GM23338 (cell line): ENCODE measurements around the gene SNRPA1. TPM values are rescaled to one million over a fixed set of nuclear protein-coding genes. Genes with fewer than 3 reads are reported as not detected.

Experiments used
- ATAC-seq: fragments of 200-7000 bp; cut with Tn5 transposase; 3 replicates; pipeline ENCODE4 v1.9.1; 2020
- DNase-seq: peaks from one replicate; pipeline ENCODE4 v3.0.0-alpha.2; 2015; ENCODE audit warnings: low spot score
- H2AFZ ChIP-seq: fragments of 200-600 bp; sonication (generic); 2 replicates; pipeline ENCODE4 v1.8.0; 2016; ENCODE audit warnings: antibody characterized with exemption, mild to moderate bottlenecking, moderate library complexity
- H3F3A ChIP-seq: fragments of 200-600 bp; sonication (generic); replicated peaks from 2 replicates; pipeline ENCODE4 v1.8.0; 2017; ENCODE audit warnings: antibody characterized with exemption, mixed run types, low read depth
- H3K27ac ChIP-seq: fragments of 200-600 bp; sonication (generic); 2 replicates; pipeline ENCODE4 v1.6.1; 2016; ENCODE audit warnings: low read depth
- H3K27me3 ChIP-seq: fragments of 200-600 bp; sonication (generic); 2 replicates; pipeline ENCODE4 v1.8.0; 2016; ENCODE audit warnings: mild to moderate bottlenecking, mixed run types, moderate library complexity; ENCODE audit not compliant: insufficient read depth
- H3K36me3 ChIP-seq: fragments of 200-600 bp; sonication (generic); 2 replicates; pipeline ENCODE4 v1.8.0; 2016; ENCODE audit warnings: mild to moderate bottlenecking; ENCODE audit not compliant: insufficient read depth
- H3K4me1 ChIP-seq: fragments of 200-600 bp; sonication (generic); 2 replicates; pipeline ENCODE4 v1.8.0; 2016; ENCODE audit warnings: mild to moderate bottlenecking, moderate library complexity; ENCODE audit not compliant: insufficient read depth
- H3K4me2 ChIP-seq: fragments of 200-600 bp; sonication (generic); 2 replicates; pipeline ENCODE4 v1.7.1; 2017; ENCODE audit warnings: mixed run types
- H3K4me3 ChIP-seq: fragments of 200-600 bp; sonication (generic); 2 replicates; pipeline ENCODE4 v1.6.1; 2016; ENCODE audit warnings: mixed run types
- H3K79me2 ChIP-seq: fragments of 200-600 bp; sonication (generic); replicated peaks from 2 replicates; pipeline ENCODE4 v1.8.0; 2017; ENCODE audit warnings: mild to moderate bottlenecking; ENCODE audit not compliant: insufficient read depth
- H3K9me2 ChIP-seq: fragments of 200-600 bp; sonication (generic); 2 replicates; pipeline ENCODE4 v1.8.0; 2017; ENCODE audit not compliant: insufficient read depth
- H4K20me1 ChIP-seq: fragments of 200-600 bp; sonication (generic); replicated peaks from 2 replicates; pipeline ENCODE4 v1.8.0; 2017; ENCODE audit warnings: mild to moderate bottlenecking; ENCODE audit not compliant: insufficient read depth
- H3K27ac Mint-ChIP-seq: 2 replicates; pipeline ENCODE4 v1.8.0; 2020; ENCODE audit warnings: inconsistent platforms, mild to moderate bottlenecking, moderate library complexity, mixed read lengths
- H3K27me3 Mint-ChIP-seq: 3 replicates; pipeline ENCODE4 v1.8.0; 2022; ENCODE audit warnings: low read depth, mild to moderate bottlenecking, moderate library complexity, mixed read lengths, inconsistent platforms; ENCODE audit not compliant: insufficient read depth, poor library complexity
- H3K36me3 Mint-ChIP-seq: 3 replicates; pipeline ENCODE4 v1.8.0; 2021; ENCODE audit warnings: low read depth, mild to moderate bottlenecking, inconsistent platforms, moderate library complexity, mixed read lengths
- H3K4me1 Mint-ChIP-seq: 3 replicates; pipeline ENCODE4 v1.8.0; 2020; ENCODE audit warnings: mild to moderate bottlenecking, inconsistent platforms, mixed read lengths
- H3K4me3 Mint-ChIP-seq: 3 replicates; pipeline ENCODE4 v1.8.0; 2021; ENCODE audit warnings: moderate library complexity, mild to moderate bottlenecking, inconsistent platforms, mixed read lengths
- H3K9me3 Mint-ChIP-seq: 3 replicates; pipeline ENCODE4 v1.8.0; 2020; ENCODE audit warnings: moderate library complexity, mild to moderate bottlenecking, inconsistent platforms, mixed read lengths
- CREB1 ChIP-seq: fragments of 250-450 bp; sonication (Bioruptor Pico); IDR thresholded peaks from 2 replicates; pipeline ENCODE4 v1.5.0; 2020; ENCODE audit warnings: low read depth, mild to moderate bottlenecking, moderate library complexity
- EZH2 ChIP-seq: fragments of 200-600 bp; sonication (generic); IDR thresholded peaks from one replicate; pipeline ENCODE4 v1.8.0; 2017; ENCODE audit warnings: antibody characterized with exemption, mild to moderate bottlenecking, low read depth; ENCODE audit not compliant: unreplicated experiment
- EZH2phosphoT487 ChIP-seq: fragments of 200-600 bp; sonication (generic); IDR thresholded peaks from one replicate; pipeline ENCODE4 v1.8.1; 2018; ENCODE audit warnings: antibody characterized with exemption; ENCODE audit not compliant: unreplicated experiment
- POLR2AphosphoS5 ChIP-seq: IDR thresholded peaks from 2 replicates; pipeline ENCODE4 v1.6.1; 2016; ENCODE audit warnings: antibody characterized with exemption, low read depth
- ZNF114 ChIP-seq: fragments of 250-450 bp; sonication (Bioruptor Pico); IDR thresholded peaks from 2 replicates; pipeline ENCODE4 v1.5.0; 2020; ENCODE audit warnings: mild to moderate bottlenecking, moderate library complexity
- polyA plus RNA-seq: library from polyadenylated mRNA; unstranded; fragments of >200 nt; fragmentation: Nextera tagmentation; extraction: Ambion mirVana; gene quantifications from 2 replicates; pipeline ENCODE4 v1.2.1, GENCODE V29; 2016
- total RNA-seq: library from RNA; depleted of rRNA; stranded (reverse); fragments of >200 nt; shearing (Covaris generic); gene quantifications from 2 replicates; pipeline ENCODE4 v1.2.3, GENCODE V29; 2014
- TF ChIP-seq, protein P1 (sequence below): IDR thresholded peaks from 2 replicates; pipeline ENCODE4 v1.6.1; 2016; ENCODE audit warnings: antibody characterized with exemption
- TF ChIP-seq, protein P2 (sequence below), 2 experiments: fragments of 200-600 bp in 1 of 2; sonication (generic) in 1 of 2; conservative IDR thresholded peaks; 2 replicates each; pipeline versions ENCODE4 v1.5.1 to v1.6.1; 2016 to 2017; ENCODE audit warnings: antibody characterized with exemption in 2 of 2, low read depth in 2 of 2, mild to moderate bottlenecking in 2 of 2, moderate library complexity in 1 of 2
- TF ChIP-seq, protein P3 (sequence below): fragments of 250-450 bp; sonication (Bioruptor Pico); IDR thresholded peaks from 2 replicates; pipeline ENCODE4 v1.5.0; 2020; ENCODE audit warnings: mild to moderate bottlenecking, moderate library complexity

The SNRPA1 gene
- total and polyA plus RNA-seq, 2 experiments from 2014 or later, result 170 to 361 TPM

DNA sequence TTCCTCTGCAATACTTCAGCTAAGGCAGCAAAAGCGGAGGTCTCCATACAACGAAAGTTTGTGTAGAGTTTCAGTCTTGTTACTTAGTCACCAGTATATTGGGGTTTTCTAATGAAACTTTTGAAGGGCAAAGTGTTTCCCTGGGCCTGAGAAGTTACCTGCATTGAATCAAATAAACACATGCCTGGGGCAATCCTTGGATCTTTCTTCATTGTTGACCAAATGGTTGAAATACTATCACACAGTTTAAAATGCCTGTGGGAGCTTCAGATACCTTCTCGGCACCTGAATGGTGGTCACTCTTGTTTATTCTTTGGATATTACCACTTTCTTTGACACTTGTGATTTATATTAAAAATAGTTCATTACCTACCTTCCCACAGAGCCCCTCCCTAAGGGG lies 42.2 kb downstream of the SNRPA1 start:
- Histone ChIP-seq H3K36me3 (no peaks in the 10 kb centered on the region; the same call in 1 of the 2 replicates), H4K20me1 (peaks cover 22% of the 10 kb centered on the region), H3K4me2 (peak overlapping the region; percentile 87), H3K9me2 (no peaks in the 10 kb centered on the region), H3K79me2 (peaks cover 30% of the 10 kb centered on the region), H3K27me3 (peaks cover 17% of the 10 kb centered on the region), H3K27ac (no peak overlapping the region), H3F3A (peaks cover 4% of the 10 kb centered on the region; the same call in 1 of the 2 replicates), H3K4me1 (peaks cover 28% of the 10 kb centered on the region), H3K4me3 (peak overlapping the region; percentile 73), H2AFZ (no peak overlapping the region)
- H3K4me1 Mint-ChIP-seq, result peaks cover 47% of the 10 kb centered on the region
- H3K36me3 Mint-ChIP-seq, result peaks cover 7% of the 10 kb centered on the region; the same call in 2 of the 3 replicates
- H3K27ac Mint-ChIP-seq, result no peak overlapping the region
- peaks cover 12% of the 10 kb centered on the region for H3K27me3 Mint-ChIP-seq
- no peak for ATAC-seq
- H3K4me3 Mint-ChIP-seq, result peak overlapping the region; percentile 85
- TF ChIP-seq EZH2phosphoT487, result no peak
- TF ChIP-seq, protein P1, sequence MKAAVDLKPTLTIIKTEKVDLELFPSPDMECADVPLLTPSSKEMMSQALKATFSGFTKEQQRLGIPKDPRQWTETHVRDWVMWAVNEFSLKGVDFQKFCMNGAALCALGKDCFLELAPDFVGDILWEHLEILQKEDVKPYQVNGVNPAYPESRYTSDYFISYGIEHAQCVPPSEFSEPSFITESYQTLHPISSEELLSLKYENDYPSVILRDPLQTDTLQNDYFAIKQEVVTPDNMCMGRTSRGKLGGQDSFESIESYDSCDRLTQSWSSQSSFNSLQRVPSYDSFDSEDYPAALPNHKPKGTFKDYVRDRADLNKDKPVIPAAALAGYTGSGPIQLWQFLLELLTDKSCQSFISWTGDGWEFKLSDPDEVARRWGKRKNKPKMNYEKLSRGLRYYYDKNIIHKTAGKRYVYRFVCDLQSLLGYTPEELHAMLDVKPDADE, result no peak
- DNase-seq, result no peak
- H3K9me3 Mint-ChIP-seq, result no peaks in the 10 kb centered on the region

DNA sequence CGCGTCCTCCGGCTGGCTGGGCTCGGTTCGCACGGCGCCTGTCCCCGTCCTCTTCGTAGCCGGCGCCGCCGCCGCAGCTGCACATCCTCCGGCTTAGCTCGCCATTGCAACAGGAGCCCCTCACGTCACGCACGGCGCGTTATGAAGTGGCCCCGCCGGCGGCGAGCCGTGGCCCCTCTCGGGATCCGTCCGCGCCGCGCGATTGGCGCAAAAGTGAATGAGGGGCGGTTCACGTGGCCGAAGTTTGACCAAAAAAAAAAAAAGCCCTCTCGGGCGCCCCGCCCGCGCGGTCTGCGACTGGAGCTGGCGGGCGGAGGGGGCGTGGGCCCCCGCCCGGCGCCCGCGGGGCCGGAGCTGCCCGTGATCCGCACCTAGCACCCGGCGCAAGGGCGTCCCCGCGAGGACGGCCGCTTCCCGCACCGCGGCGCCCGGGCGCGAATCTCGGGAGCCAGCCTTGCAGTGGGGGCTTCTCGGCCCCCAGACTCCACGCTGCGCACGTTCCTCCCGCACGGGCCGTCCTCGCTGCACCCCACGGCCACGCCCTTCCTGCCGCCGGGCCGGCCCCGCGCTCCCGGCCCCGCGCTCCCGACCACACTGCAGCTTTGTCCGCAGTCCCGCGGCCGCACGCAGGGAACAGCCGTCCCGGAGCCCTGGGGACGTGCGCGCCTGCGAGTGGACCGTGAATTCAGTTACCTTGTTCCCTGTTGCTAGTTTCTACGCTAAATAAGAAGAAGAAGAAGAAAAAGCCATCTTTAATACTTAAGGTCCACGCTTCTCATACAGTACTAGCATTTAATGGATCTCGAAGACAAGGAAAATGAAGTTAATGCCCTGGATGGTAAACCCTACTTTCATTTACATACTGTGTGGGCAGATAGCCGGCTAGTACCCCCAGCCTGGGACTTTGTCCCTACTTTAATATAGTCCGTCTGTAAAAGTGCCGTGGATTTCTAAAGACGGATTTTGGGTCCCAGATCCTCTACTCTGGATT lies 42.9 kb downstream of the SNRPA1 start, which contains the start of gene CHSY1:
TSS of gene CHSY1 (minus strand) at position 219 of the 991 bp plus-strand sequence. CDS start 592 bp downstream, outside the sequence.
- H3K36me3 ChIP-seq, result no peaks in the 10 kb centered on the region; the same call in none of the 2 replicates
- H3K4me1 ChIP-seq, result peaks cover 35% of the 10 kb centered on the region
- DNase-seq (peak; percentile 69), ATAC-seq (peak; percentile 42)
- peak within 1 kb of the TSS; percentile 94 for H3K4me2 ChIP-seq
- Mint-ChIP-seq H3K4me3 (peak within 1 kb of the TSS; percentile 96), H3K27me3 (peaks cover 12% of the 10 kb centered on the region), H3K36me3 (peaks cover 11% of the 10 kb centered on the region; the same call in 2 of the 3 replicates), H3K27ac (no peak within 1 kb of the TSS), H3K4me1 (peaks cover 54% of the 10 kb centered on the region), H3K9me3 (no peaks in the 10 kb centered on the region)
- H2AFZ ChIP-seq, result peak within 1 kb of the TSS; percentile 91
- peaks cover 37% of the 10 kb centered on the region for H3K79me2 ChIP-seq
- H4K20me1 ChIP-seq, result peaks cover 29% of the 10 kb centered on the region
- no peaks in the 10 kb centered on the region for H3K9me2 ChIP-seq
- peaks cover 4% of the 10 kb centered on the region; the same call in 1 of the 2 replicates for H3F3A ChIP-seq
- H3K27ac ChIP-seq, result no peak within 1 kb of the TSS
- TF ChIP-seq, protein P2, sequence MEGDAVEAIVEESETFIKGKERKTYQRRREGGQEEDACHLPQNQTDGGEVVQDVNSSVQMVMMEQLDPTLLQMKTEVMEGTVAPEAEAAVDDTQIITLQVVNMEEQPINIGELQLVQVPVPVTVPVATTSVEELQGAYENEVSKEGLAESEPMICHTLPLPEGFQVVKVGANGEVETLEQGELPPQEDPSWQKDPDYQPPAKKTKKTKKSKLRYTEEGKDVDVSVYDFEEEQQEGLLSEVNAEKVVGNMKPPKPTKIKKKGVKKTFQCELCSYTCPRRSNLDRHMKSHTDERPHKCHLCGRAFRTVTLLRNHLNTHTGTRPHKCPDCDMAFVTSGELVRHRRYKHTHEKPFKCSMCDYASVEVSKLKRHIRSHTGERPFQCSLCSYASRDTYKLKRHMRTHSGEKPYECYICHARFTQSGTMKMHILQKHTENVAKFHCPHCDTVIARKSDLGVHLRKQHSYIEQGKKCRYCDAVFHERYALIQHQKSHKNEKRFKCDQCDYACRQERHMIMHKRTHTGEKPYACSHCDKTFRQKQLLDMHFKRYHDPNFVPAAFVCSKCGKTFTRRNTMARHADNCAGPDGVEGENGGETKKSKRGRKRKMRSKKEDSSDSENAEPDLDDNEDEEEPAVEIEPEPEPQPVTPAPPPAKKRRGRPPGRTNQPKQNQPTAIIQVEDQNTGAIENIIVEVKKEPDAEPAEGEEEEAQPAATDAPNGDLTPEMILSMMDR (conservative IDR thresholded peaks at IDR 0.05; ENCODE audit: low read depth in 2 of 2), result 0 out of 4 replicates have a peak, but pooled peaks of 1 of the 2 experiments have one; percentile 13
- TF ChIP-seq POLR2AphosphoS5 (peak; percentile 69), ZNF114 (CRISPR knock-in tag) (no peak), CREB1 (CRISPR knock-in tag) (peak; percentile 51), EZH2 (peak; percentile 34)
- TF ChIP-seq, protein P3, sequence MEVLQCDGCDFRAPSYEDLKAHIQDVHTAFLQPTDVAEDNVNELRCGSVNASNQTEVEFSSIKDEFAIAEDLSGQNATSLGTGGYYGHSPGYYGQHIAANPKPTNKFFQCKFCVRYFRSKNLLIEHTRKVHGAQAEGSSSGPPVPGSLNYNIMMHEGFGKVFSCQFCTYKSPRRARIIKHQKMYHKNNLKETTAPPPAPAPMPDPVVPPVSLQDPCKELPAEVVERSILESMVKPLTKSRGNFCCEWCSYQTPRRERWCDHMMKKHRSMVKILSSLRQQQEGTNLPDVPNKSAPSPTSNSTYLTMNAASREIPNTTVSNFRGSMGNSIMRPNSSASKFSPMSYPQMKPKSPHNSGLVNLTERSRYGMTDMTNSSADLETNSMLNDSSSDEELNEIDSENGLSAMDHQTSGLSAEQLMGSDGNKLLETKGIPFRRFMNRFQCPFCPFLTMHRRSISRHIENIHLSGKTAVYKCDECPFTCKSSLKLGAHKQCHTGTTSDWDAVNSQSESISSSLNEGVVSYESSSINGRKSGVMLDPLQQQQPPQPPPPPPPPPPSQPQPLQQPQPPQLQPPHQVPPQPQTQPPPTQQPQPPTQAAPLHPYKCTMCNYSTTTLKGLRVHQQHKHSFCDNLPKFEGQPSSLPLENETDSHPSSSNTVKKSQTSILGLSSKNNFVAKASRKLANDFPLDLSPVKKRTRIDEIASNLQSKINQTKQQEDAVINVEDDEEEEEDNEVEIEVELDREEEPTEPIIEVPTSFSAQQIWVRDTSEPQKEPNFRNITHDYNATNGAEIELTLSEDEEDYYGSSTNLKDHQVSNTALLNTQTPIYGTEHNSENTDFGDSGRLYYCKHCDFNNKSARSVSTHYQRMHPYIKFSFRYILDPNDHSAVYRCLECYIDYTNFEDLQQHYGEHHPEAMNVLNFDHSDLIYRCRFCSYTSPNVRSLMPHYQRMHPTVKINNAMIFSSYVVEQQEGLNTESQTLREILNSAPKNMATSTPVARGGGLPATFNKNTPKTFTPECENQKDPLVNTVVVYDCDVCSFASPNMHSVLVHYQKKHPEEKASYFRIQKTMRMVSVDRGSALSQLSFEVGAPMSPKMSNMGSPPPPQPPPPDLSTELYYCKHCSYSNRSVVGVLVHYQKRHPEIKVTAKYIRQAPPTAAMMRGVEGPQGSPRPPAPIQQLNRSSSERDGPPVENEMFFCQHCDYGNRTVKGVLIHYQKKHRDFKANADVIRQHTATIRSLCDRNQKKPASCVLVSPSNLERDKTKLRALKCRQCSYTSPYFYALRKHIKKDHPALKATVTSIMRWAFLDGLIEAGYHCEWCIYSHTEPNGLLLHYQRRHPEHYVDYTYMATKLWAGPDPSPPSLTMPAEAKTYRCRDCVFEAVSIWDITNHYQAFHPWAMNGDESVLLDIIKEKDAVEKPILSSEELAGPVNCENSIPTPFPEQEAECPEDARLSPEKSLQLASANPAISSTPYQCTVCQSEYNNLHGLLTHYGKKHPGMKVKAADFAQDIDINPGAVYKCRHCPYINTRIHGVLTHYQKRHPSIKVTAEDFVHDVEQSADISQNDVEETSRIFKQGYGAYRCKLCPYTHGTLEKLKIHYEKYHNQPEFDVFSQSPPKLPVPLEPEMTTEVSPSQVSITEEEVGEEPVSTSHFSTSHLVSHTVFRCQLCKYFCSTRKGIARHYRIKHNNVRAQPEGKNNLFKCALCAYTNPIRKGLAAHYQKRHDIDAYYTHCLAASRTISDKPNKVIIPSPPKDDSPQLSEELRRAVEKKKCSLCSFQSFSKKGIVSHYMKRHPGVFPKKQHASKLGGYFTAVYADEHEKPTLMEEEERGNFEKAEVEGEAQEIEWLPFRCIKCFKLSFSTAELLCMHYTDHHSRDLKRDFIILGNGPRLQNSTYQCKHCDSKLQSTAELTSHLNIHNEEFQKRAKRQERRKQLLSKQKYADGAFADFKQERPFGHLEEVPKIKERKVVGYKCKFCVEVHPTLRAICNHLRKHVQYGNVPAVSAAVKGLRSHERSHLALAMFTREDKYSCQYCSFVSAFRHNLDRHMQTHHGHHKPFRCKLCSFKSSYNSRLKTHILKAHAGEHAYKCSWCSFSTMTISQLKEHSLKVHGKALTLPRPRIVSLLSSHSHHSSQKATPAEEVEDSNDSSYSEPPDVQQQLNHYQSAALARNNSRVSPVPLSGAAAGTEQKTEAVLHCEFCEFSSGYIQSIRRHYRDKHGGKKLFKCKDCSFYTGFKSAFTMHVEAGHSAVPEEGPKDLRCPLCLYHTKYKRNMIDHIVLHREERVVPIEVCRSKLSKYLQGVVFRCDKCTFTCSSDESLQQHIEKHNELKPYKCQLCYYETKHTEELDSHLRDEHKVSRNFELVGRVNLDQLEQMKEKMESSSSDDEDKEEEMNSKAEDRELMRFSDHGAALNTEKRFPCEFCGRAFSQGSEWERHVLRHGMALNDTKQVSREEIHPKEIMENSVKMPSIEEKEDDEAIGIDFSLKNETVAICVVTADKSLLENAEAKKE (CRISPR knock-in tag), result no peak
- peaks cover 17% of the 10 kb centered on the region for H3K27me3 ChIP-seq
- H3K4me3 ChIP-seq, result peak within 1 kb of the TSS; percentile 84
